8988T (cell line): ENCODE measurements around the gene COA6.
"Not testable (repeated sequence)": the region's sequence is repeated elsewhere in the genome, so short reads cannot be mapped to it uniquely, and the experiment has no call there.

ENCODE experiments used
- DNase-seq: peaks from one replicate; pipeline ENCODE4 v3.0.0; 2011

The COA6 gene

GRCh38 chr1:234371414-234371813 is 1.8 kb upstream of the COA6 start:
- DNase-seq, result no peak

GRCh38 chr1:234372011-234372757 is 1.1 kb upstream of the COA6 start:
- no peak for DNase-seq

- no peak for DNase-seq
Observed at GRCh38 chr1:234373959-234374254, 651 bp downstream of the COA6 start.

- DNase-seq, result no peak
Observed at GRCh38 chr1:234375672-234376071, 2.4 kb downstream of the COA6 start.

GRCh38 chr1:234379591-234380109 is 6.4 kb downstream of the COA6 start:
- DNase-seq, result not testable (repeated sequence)

- DNase-seq, result no peak
Observed at GRCh38 chr1:234381699-234382555, 8.7 kb downstream of the COA6 start.

DNA sequence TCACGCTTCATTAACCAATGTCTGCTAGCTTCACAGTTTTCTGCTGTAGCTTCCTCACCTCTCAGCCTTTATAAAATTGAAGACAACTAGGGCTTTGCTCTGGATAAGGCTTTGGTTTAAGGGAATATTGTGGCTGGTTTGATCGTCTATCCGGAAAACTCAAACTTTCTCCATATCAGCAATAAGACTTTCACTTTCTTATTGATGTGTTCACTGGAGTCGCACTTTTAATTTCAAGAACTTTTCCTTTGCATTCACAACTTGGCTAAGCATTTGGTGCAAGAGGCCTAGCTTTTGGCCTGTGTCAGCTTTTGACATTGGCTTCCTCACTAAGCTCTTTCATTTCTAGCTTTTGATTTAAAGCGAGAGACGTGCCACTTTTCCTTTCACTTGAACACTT is 12.9 kb downstream of the COA6 start:
- no peak for DNase-seq

DNA sequence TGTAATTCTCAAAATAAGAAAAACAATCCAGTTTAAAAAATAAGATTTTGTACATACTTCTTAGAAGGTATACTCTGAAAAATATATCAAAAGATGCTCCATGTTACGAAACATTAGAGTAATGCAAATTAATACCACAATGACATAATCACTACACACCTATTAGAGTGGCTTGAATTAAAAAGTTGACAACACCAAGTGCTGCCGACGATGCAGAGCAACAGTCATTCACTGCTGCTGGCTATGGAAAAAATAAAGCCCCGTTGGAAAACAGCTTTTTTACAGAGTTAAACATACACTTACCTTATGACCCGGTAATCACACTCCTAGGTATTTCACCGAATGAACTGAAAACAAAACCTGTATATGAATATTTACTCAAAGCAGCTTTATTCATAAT is 14.8 kb downstream of the COA6 start:
- no peak for DNase-seq

- no peak for DNase-seq
Observed at GRCh38 chr1:234393190-234393589, 19.9 kb downstream of the COA6 start.

DNA sequence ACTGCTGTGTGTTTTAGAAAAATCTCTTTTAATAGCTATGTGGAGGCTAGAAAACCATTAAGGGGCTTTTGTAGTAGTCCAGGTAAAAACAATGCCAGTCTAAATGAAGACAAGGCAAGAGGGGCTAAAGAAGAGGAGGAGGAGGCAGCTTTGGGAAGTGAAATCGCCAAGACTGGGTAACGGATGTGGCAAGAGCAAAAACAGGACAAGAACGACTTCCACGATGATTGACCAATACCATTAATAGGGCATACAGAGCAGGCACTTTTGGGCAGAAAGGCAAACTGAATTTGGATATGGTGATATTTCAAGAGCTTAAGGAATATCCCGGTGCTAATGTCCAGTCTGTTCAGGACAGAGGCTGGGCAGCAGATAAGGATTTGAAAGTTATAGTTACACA is 22.0 kb downstream of the COA6 start:
- DNase-seq, result no peak

DNA sequence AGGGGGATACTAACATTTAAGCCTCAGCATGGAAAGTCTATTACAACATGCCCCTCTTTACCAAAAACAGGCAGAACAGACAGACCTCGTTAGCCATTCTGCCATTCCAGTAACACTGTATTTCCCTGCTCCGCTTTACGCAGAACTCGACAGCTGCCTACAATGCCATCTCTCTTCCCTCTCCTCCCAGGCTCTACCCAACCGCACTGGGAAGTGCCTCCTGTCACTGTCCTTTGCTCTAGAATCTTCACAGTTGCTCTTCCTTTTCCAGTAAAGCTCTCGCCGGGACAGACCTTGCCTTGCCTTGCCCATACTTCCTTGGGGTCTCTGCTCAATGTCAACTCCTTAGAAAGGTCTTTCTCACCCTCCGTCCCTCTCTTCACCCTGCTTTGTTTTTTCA is 22.8 kb downstream of the COA6 start:
- DNase-seq, result no peak

DNA sequence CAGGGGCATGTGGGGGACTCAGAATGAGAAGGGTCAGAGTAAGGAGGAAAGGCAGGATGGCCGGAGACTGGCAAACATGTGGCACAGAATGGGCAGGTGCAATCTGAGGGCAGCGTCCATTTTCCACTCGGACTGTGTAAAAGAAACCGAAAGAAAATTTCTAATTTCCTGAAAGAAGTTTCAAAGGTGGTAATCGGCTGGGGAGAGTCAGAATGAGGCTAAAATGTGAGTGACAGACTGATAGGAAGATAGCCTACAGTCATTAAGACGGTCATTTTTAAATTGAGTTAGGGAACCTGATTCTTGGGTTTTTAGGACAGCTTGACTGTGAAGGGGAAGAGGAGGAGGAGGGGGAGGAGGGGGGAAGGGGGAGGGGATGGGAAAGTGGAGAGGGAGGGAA is 23.6 kb downstream of the COA6 start:
- DNase-seq, result no peak

DNA sequence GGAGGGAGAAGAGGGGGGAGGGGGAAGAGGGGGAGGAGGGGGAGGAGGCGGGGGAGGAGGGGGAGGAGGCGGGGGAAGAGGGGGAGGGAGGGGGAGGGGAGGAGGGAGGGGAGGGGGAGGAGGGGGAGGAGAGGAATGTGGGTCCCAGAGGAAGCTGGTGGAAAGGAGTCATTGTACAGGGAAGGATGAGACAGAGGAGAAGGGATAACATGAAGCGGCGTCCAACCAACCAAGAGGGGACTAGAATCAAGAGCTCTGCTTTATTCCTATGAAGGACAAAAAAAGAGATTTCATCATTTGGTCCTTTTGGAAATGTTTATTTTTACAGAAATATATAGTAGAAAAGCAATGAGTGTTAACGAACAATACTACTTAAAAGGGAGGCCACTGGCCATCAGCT is 24.5 kb downstream of the COA6 start:
- DNase-seq, result no peak

GRCh38 chr1:234398849-234399381 is 25.7 kb downstream of the COA6 start:
- DNase-seq, result no peak

- not testable (repeated sequence) for DNase-seq
Observed at GRCh38 chr1:234399515-234399914, 26.3 kb downstream of the COA6 start.

- no peak for DNase-seq
Observed at GRCh38 chr1:234400773-234401172, 27.5 kb downstream of the COA6 start.

DNA sequence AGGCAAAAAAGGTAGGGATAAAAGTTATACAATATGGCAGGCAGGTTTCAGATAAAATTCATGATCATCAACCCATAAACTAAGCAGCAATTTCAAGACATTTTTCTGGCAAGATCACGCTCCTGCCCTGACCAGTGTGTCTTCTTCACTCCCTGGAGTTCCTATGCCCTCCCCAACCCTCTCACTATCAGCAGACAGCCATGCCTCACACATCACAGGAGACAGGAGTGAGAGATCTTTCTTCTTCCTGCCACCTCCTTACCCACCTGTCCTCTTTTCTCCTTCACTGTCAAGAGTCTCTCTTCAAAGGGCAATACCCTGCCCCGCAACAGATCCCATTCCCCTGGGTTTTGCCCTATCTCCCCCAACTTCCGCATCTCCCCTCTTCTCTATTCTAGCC is 28.4 kb downstream of the COA6 start:
- no peak for DNase-seq

- DNase-seq, result no peak
Observed at GRCh38 chr1:234402939-234403338, 29.7 kb downstream of the COA6 start.

DNA sequence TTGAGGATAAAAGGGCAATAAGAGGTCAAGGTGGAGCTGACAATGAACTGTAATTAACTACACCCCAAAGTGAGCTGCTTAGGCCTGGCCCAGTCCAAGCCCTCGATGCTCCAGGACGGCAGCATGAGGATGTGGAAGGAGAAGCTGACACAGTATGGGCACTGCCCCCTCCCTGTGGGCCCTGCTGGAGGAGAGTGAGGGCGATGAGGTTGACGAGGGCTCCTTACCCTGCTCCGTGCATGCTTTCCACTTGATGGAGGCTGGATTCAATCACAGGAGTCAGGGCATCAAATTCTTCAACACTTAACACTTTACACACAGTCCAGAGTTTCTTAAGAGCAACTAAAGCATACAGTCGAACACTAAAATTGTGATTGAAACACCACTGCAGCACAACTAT is 32.4 kb downstream of the COA6 start:
- no peak for DNase-seq

GRCh38 chr1:234406871-234407270 is 33.6 kb downstream of the COA6 start:
- DNase-seq, result no peak

DNA sequence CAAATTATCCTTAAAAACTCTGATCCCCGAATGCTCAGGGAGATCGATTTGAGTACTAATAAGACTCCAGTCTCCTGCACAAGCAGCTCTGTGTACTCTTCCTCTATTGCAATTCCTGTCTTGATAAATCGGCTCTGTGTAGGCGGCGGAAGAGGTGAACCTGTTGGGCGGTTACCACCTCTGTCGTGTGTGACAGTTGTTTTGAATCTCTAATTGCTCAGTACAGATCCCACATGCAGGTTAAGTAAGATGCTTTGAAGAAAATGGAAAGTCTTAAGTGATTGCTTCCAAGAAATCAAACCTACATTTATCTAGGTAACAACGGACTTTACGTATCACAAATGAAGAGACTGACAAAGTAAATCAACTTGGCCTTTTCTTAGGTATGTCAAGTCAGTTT is 35.5 kb downstream of the COA6 start:
- no peak for DNase-seq

GRCh38 chr1:234409328-234409727 is 36.1 kb downstream of the COA6 start:
- no peak for DNase-seq

- DNase-seq, result no peak
Observed at GRCh38 chr1:234412830-234413229, 39.6 kb downstream of the COA6 start.

GRCh38 chr1:234413485-234413884 is 40.2 kb downstream of the COA6 start:
- DNase-seq, result no peak
